PC-9 (cell line): ENCODE measurements around the gene CSRP2. TPM values are rescaled to one million over a fixed set of nuclear protein-coding genes. Genes with fewer than 3 reads are reported as not detected.

Source experiments
- BruUV-seq: library from RNA; stranded (reverse); fragments of 400-500 nt; replicated peaks from 2 replicates; lab custom pipeline; 2021; lab: Mats Ljungman, UMichigan
- CTCF ChIA-PET: fragments of 300-600 bp; sonication (Branson Sonifier 250); formaldehyde crosslinking; loops from one replicate; lab custom pipeline; 2022; ENCODE audit warnings: antibody characterized with exemption; lab: Charles Lee
- POLR2A ChIA-PET: fragments of 300-600 bp; sonication (Branson Sonifier 250); formaldehyde crosslinking; loops from one replicate; lab custom pipeline; 2022; ENCODE audit warnings: antibody characterized with exemption; ENCODE audit not compliant: unreplicated experiment; lab: Charles Lee
- DNase-seq, 2 experiments: peaks; one replicate each; pipeline versions ENCODE4 v3.0.0 to v3.0.0-alpha.2; 2015 to 2022; ENCODE audit warnings: mixed read lengths in 1 of 2
- H2AFZ ChIP-seq: fragments of 200-600 bp; sonication (generic); 2 replicates; pipeline ENCODE4 v1.8.1; 2017; ENCODE audit warnings: antibody characterized with exemption
- H3F3A ChIP-seq: fragments of 200-600 bp; sonication (generic); 2 replicates; pipeline ENCODE4 v1.8.1; 2017; ENCODE audit warnings: antibody characterized with exemption, mild to moderate bottlenecking, low read depth; ENCODE audit not compliant: insufficient read depth
- H3K27ac ChIP-seq: fragments of 200-600 bp; sonication (generic); 2 replicates; pipeline ENCODE4 v1.6.1; 2016; ENCODE audit warnings: mixed run types
- H3K27me3 ChIP-seq: fragments of 200-600 bp; sonication (generic); 2 replicates; pipeline ENCODE4 v1.6.1; 2016; ENCODE audit warnings: low read depth, mixed run types; ENCODE audit not compliant: insufficient read depth
- H3K36me3 ChIP-seq: fragments of 200-600 bp; sonication (generic); 2 replicates; pipeline ENCODE4 v1.6.1; 2016; ENCODE audit warnings: low read depth, mixed run types
- H3K4me1 ChIP-seq: fragments of 200-600 bp; sonication (generic); replicated peaks from 2 replicates; pipeline ENCODE4 v1.6.1; 2016; ENCODE audit warnings: mixed run types; ENCODE audit not compliant: insufficient read depth
- H3K4me2 ChIP-seq: fragments of 200-600 bp; sonication (generic); 2 replicates; pipeline ENCODE4 v1.6.1; 2017; ENCODE audit warnings: mixed run types
- H3K4me3 ChIP-seq: fragments of 200-600 bp; sonication (generic); 2 replicates; pipeline ENCODE4 v1.6.1; 2016; ENCODE audit warnings: mixed run types
- H3K79me2 ChIP-seq: fragments of 200-600 bp; sonication (generic); 2 replicates; pipeline ENCODE4 v1.6.1; 2017; ENCODE audit warnings: low read depth, mixed run types
- H3K9me2 ChIP-seq: fragments of 200-600 bp; sonication (generic); 2 replicates; pipeline ENCODE4 v1.8.1; 2017; ENCODE audit warnings: mild to moderate bottlenecking; ENCODE audit not compliant: insufficient read depth
- H3K9me3 ChIP-seq: fragments of 200-600 bp; sonication (generic); 2 replicates; pipeline ENCODE4 v1.8.1; 2016; ENCODE audit warnings: low read depth; ENCODE audit not compliant: insufficient read depth
- H4K20me1 ChIP-seq: fragments of 200-600 bp; sonication (generic); 2 replicates; pipeline ENCODE4 v1.8.1; 2017; ENCODE audit not compliant: insufficient read depth
- EZH2 ChIP-seq: fragments of 200-600 bp; sonication (generic); IDR thresholded peaks from 2 replicates; pipeline ENCODE4 v1.8.0; 2017; ENCODE audit warnings: antibody characterized with exemption, low read depth
- intact Hi-C: fragments of 100-400 bp; cut with micrococcal nuclease; formaldehyde crosslinking; loops from one replicate; pipeline ENCODE4 v1.10.0; 2022; ENCODE audit not compliant: unreplicated experiment
- total RNA-seq: library from RNA; stranded (reverse); gene quantifications from 2 replicates; pipeline ENCODE4 v1.2.3, GENCODE V29; 2021
- TF ChIP-seq, protein P1 (sequence below): fragments of 200-600 bp; sonication (generic); conservative IDR thresholded peaks from 2 replicates; pipeline ENCODE4 v1.6.1; 2017; ENCODE audit warnings: mixed run types, antibody characterized with exemption, mild to moderate bottlenecking, moderate library complexity

The CSRP2 gene
- total RNA-seq, 1 experiment from 2014 or later = 4.1 TPM

DNA sequence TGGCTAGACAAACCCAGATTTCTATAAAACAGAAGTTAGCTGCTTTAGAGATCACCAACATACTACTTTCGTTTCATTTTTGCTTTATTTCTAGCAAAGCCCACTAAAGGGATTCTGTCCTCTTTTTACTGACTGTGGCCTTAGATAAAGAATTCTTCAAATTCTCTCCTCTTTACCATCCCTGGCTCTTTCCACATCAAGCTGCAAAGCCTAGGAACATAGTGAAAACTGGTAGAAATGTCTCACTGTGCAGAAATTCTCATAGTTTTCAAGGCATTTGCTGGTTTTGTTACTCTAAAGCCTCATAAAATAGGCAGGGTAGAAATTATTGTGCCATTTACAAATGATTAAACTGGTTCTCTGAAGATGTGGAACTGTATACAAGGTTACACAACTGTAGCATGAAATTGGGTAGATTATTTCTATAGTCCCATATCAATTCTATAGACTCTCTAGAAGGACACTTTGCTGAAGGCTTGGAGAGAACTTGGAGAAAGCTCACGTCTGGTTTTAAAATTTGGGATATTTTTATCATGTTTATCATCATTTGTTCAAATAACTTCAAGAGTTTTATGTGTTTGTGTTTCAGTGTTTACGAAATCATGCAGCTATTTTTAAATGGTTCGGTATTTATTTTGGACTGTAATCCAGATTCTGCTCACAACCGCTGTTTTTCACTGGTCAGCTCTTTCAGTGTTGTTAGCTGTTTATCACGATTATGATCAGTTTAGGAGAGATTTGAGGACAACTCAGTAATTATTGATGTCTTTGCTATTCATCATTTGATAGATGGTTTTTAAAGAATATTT lies 36.7 kb upstream of the CSRP2 start:
- Histone ChIP-seq H3F3A (no peaks in the 10 kb centered on the region), H3K4me1 (no peaks in the 10 kb centered on the region), H3K27ac (no peak overlapping the region), H3K27me3 (no peaks in the 10 kb centered on the region), H3K79me2 (no peaks in the 10 kb centered on the region), H3K9me3 (no peaks in the 10 kb centered on the region), H2AFZ (0 out of 2 replicates have a peak overlapping the region, but pooled peaks have one; percentile 35), H3K9me2 (no peaks in the 10 kb centered on the region), H3K4me3 (no peak overlapping the region), H3K36me3 (no peaks in the 10 kb centered on the region), H3K4me2 (no peak overlapping the region), H4K20me1 (no peaks in the 10 kb centered on the region)
- CTCF ChIA-PET = no interaction called here
- no TSS peak for BruUV-seq
- no peak for DNase-seq
- TF ChIP-seq, protein P1, sequence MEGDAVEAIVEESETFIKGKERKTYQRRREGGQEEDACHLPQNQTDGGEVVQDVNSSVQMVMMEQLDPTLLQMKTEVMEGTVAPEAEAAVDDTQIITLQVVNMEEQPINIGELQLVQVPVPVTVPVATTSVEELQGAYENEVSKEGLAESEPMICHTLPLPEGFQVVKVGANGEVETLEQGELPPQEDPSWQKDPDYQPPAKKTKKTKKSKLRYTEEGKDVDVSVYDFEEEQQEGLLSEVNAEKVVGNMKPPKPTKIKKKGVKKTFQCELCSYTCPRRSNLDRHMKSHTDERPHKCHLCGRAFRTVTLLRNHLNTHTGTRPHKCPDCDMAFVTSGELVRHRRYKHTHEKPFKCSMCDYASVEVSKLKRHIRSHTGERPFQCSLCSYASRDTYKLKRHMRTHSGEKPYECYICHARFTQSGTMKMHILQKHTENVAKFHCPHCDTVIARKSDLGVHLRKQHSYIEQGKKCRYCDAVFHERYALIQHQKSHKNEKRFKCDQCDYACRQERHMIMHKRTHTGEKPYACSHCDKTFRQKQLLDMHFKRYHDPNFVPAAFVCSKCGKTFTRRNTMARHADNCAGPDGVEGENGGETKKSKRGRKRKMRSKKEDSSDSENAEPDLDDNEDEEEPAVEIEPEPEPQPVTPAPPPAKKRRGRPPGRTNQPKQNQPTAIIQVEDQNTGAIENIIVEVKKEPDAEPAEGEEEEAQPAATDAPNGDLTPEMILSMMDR = no peak
- TF ChIP-seq EZH2 = no peak
- POLR2A ChIA-PET = no interaction called here
- intact Hi-C loops = loop anchor here (10.0 kb wide), 1 partner anchor 291 kb away; no protein-coding TSS in a partner anchor

DNA sequence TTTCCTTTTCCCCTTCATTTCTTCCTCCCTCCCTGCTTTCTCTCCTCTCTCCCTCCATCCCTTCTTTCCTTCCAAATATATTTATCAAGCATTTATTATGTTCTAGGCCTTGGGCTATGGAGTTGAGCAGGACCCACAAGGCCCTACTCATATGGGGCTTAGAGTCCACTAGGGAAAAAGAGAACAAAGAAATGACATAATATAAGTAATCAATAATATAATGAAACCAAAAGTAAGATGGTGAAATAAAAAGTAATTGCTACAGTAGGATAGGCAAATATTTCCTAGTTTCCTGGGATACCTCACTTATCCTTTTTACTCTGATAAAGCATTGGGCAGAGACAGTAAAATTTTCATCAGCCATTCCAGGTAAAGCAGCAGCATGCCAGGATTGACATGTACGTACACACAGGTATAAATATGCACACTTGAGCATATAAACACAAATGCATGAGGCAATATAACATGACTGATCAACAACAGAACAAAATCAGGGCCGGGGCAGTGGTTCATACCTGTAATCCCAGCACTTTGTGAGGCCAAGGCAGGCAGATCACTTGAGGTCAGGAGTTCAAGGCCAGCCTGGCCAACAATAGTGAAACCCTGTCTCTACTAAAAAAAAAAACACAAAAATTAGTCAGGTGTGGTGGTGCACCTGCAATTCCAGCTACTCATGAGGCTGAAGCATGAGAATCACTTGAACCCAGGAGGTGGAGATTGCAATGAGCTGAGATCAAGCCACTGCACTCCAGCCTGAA lies 35.5 kb upstream of the CSRP2 start:
- Histone ChIP-seq H3K9me3 (no peaks in the 10 kb centered on the region), H4K20me1 (no peaks in the 10 kb centered on the region), H3K9me2 (no peaks in the 10 kb centered on the region), H3K79me2 (no peaks in the 10 kb centered on the region), H3F3A (no peaks in the 10 kb centered on the region), H3K27me3 (no peaks in the 10 kb centered on the region), H3K4me1 (no peaks in the 10 kb centered on the region), H3K4me2 (no peak overlapping the region), H3K36me3 (no peaks in the 10 kb centered on the region), H3K27ac (no peak overlapping the region), H2AFZ (no peak overlapping the region), H3K4me3 (no peak overlapping the region)
- ChIA-PET CTCF (interaction anchor here (0.6 kb wide), 1 partner anchor 410 kb away, joined by 3 read pairs; no protein-coding TSS in a partner anchor), POLR2A (no interaction called here)
- no TSS peak for BruUV-seq
- TF ChIP-seq, protein P1 = no peak
- no peak for TF ChIP-seq EZH2
- intact Hi-C loops = loop anchor here (10.0 kb wide), 1 partner anchor 289 kb away; no protein-coding TSS in a partner anchor
- no peak for DNase-seq

DNA sequence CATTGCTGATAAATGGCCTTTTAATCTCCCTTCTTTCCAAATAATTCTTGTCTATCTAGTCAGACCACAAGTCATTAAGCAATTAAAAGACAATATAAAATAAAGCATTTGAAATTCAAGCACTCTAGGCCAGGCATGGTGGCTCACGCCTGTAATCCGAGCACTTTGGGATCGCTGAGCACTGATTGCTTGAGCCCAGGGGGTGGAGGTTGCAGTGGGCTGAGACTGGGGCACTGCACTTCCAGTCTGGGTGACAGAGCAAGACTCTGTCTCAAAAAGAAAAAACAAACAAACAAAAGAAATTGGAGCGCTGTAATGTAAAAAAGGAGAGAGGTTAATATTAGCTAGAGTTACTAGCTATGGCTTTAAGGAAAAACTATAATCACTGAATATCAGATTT lies 30.5 kb upstream of the CSRP2 start:
- no peaks in the 10 kb centered on the region for H4K20me1 ChIP-seq
- H3K9me2 ChIP-seq = no peaks in the 10 kb centered on the region; the same call in 1 of the 2 replicates
- no peaks in the 10 kb centered on the region for H3K36me3 ChIP-seq
- DNase-seq = no peak
- TF ChIP-seq, protein P1 = no peak
- no peak for TF ChIP-seq EZH2
- intact Hi-C loops = no loop called here
- no peak overlapping the region for H3K4me3 ChIP-seq
- CTCF ChIA-PET = no interaction called here
- H3K27ac ChIP-seq = no peak overlapping the region
- H3K4me1 ChIP-seq = no peaks in the 10 kb centered on the region
- no peaks in the 10 kb centered on the region for H3K79me2 ChIP-seq
- POLR2A ChIA-PET = no interaction called here
- no peak overlapping the region for H2AFZ ChIP-seq
- H3K27me3 ChIP-seq = no peaks in the 10 kb centered on the region
- no peaks in the 10 kb centered on the region for H3K9me3 ChIP-seq
- H3K4me2 ChIP-seq = no peak overlapping the region
- no peaks in the 10 kb centered on the region for H3F3A ChIP-seq
- no TSS peak for BruUV-seq
